Measurements from ENCODE around the gene WWP2. TPM values are rescaled to one million over a fixed set of nuclear protein-coding genes. Genes with fewer than 3 reads are reported as not detected.

Gene WWP2
- total and polyA plus RNA-seq, 2 experiments from 2014 or later = 19.9 to 23.1 TPM

DNA sequence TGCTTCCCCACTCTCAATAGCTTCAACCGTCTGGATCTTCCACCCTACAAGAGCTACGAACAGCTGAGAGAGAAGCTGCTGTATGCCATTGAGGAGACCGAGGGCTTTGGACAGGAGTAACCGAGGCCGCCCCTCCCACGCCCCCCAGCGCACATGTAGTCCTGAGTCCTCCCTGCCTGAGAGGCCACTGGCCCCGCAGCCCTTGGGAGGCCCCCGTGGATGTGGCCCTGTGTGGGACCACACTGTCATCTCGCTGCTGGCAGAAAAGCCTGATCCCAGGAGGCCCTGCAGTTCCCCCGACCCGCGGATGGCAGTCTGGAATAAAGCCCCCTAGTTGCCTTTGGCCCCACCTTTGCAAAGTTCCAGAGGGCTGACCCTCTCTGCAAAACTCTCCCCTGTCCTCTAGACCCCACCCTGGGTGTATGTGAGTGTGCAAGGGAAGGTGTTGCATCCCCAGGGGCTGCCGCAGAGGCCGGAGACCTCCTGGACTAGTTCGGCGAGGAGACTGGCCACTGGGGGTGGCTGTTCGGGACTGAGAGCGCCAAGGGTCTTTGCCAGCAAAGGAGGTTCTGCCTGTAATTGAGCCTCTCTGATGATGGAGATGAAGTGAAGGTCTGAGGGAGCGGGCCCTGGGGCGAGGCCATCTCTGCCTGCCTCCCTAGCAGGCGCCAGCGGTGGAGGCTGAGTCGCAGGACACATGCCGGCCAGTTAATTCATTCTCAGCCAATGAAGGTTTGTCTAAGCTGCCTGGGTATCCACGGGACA, 177.9 kb downstream of the WWP2 start:
- DNase-seq (ENCODE audit: low spot score) = no peak
- TF ChIP-seq, protein P1, sequence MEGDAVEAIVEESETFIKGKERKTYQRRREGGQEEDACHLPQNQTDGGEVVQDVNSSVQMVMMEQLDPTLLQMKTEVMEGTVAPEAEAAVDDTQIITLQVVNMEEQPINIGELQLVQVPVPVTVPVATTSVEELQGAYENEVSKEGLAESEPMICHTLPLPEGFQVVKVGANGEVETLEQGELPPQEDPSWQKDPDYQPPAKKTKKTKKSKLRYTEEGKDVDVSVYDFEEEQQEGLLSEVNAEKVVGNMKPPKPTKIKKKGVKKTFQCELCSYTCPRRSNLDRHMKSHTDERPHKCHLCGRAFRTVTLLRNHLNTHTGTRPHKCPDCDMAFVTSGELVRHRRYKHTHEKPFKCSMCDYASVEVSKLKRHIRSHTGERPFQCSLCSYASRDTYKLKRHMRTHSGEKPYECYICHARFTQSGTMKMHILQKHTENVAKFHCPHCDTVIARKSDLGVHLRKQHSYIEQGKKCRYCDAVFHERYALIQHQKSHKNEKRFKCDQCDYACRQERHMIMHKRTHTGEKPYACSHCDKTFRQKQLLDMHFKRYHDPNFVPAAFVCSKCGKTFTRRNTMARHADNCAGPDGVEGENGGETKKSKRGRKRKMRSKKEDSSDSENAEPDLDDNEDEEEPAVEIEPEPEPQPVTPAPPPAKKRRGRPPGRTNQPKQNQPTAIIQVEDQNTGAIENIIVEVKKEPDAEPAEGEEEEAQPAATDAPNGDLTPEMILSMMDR (IDR thresholded peaks at IDR 0.05; ENCODE audit: poor library complexity) = no peak
- TF ChIP-seq EZH2phosphoT487 (IDR thresholded peaks at IDR 0.05; ENCODE audit: low read depth, severe bottlenecking, unreplicated experiment) = no peak
- Histone ChIP-seq H3K9me2 (replicated peaks; ENCODE audit: insufficient read depth) (no peaks in the 10 kb centered on the region), H3K36me3 (replicated peaks; ENCODE audit: insufficient read depth, low read depth) (no peaks in the 10 kb centered on the region), H3K9me3 (ENCODE audit: low read depth) (no peaks in the 10 kb centered on the region), H3K27ac (no peak overlapping the region), H4K20me1 (ENCODE audit: insufficient read depth, poor library complexity, severe bottlenecking) (no peaks in the 10 kb centered on the region), H3K79me2 (no peaks in the 10 kb centered on the region), H3K27me3 (no peaks in the 10 kb centered on the region), H3K4me3 (no peak overlapping the region), H3K4me2 (no peak overlapping the region), H3K4me1 (ENCODE audit: insufficient read depth) (peaks cover 4% of the 10 kb centered on the region), H2AFZ (no peak overlapping the region)
- WGBS (ENCODE audit: low lambda C conversion rate, missing lambda C conversion rate) = 96% methylated on average over 26 of the region's 26 CpGs

DNA sequence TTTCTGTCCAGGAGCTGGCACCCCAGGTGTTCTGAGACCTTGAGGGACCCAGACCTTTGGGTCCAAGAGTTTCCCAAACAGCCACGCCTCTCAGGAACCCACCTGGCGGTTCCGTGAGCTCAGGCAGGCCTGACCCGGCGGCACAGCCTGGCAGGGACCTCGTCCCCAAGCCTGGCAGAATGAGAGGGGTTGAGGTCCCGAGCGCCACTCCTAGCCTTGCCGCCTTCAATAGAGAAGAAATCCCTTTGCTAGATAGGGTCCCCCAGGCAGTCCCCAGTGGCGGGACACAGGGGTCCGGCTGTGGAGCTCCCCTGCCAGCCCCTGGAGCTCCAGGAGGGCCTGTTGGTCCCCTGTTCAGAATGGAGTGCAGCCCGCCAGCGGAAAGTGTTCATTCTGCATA, 178.5 kb downstream of the WWP2 start:
- TF ChIP-seq, protein P1 (IDR thresholded peaks at IDR 0.05; ENCODE audit: poor library complexity) = no peak
- TF ChIP-seq EZH2 (IDR thresholded peaks at IDR 0.05; ENCODE audit: borderline replicate concordance) = no peak
- TF ChIP-seq EZH2phosphoT487 (IDR thresholded peaks at IDR 0.05; ENCODE audit: low read depth, severe bottlenecking, unreplicated experiment) = no peak
- no peak overlapping the region for H3K4me3 ChIP-seq
- DNase-seq (ENCODE audit: low spot score) = no peak
- no peaks in the 10 kb centered on the region for H3K27me3 ChIP-seq
- no peak overlapping the region for H3K4me2 ChIP-seq
- no peaks in the 10 kb centered on the region for H3K9me3 ChIP-seq (ENCODE audit: low read depth)
- H3K9me2 ChIP-seq (replicated peaks; ENCODE audit: insufficient read depth) = no peaks in the 10 kb centered on the region
- no peak overlapping the region for H3K27ac ChIP-seq
- no peaks in the 10 kb centered on the region for H4K20me1 ChIP-seq (ENCODE audit: insufficient read depth, poor library complexity, severe bottlenecking)
- H3K36me3 ChIP-seq (replicated peaks; ENCODE audit: insufficient read depth, low read depth) = no peaks in the 10 kb centered on the region
- no peaks in the 10 kb centered on the region for H3K79me2 ChIP-seq
- no peak overlapping the region for H2AFZ ChIP-seq
- WGBS (ENCODE audit: low lambda C conversion rate, missing lambda C conversion rate) = 98% methylated on average over 13 of the region's 13 CpGs
- peaks cover 4% of the 10 kb centered on the region for H3K4me1 ChIP-seq (ENCODE audit: insufficient read depth)

GRCh38 chr16:69941251-69942098, 179.3 kb downstream of the WWP2 start:
- 89% methylated on average over 28 of the region's 28 CpGs for WGBS (ENCODE audit: low lambda C conversion rate, missing lambda C conversion rate)
- no peaks in the 10 kb centered on the region for H3K36me3 ChIP-seq (replicated peaks; ENCODE audit: insufficient read depth, low read depth)

DNA sequence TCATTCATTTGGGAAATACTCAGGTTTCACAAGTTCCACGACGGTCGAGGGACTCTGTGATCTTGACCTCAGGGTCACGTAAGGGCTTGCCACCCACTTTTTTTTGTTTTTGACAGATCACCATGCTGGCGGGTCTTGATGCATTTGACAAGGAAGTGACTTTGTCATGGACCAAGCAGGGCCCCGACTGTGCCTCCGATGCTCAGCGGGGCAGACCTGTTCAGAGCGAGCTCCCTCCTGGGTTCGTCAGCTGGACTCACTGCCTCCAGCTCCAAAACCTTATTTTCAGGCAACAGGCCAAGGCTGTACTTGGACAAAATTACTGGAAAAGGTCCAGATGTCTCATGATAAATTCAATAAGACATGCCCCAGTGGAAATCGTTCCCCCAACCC, 180.0 kb downstream of the WWP2 start:
- Histone ChIP-seq H3K4me1 (ENCODE audit: insufficient read depth) (peaks cover 4% of the 10 kb centered on the region), H3K27ac (no peak overlapping the region), H3K9me3 (ENCODE audit: low read depth) (no peaks in the 10 kb centered on the region), H4K20me1 (ENCODE audit: insufficient read depth, poor library complexity, severe bottlenecking) (no peaks in the 10 kb centered on the region), H3K36me3 (replicated peaks; ENCODE audit: insufficient read depth, low read depth) (no peaks in the 10 kb centered on the region), H3K4me3 (no peak overlapping the region), H3K27me3 (no peaks in the 10 kb centered on the region), H3K9me2 (replicated peaks; ENCODE audit: insufficient read depth) (no peaks in the 10 kb centered on the region), H3K4me2 (no peak overlapping the region), H2AFZ (no peak overlapping the region), H3K79me2 (no peaks in the 10 kb centered on the region)
- 81% methylated on average over 11 of the region's 11 CpGs for WGBS (ENCODE audit: low lambda C conversion rate, missing lambda C conversion rate)
- no peak for TF ChIP-seq EZH2phosphoT487 (IDR thresholded peaks at IDR 0.05; ENCODE audit: low read depth, severe bottlenecking, unreplicated experiment)
- no peak for TF ChIP-seq EZH2 (IDR thresholded peaks at IDR 0.05; ENCODE audit: borderline replicate concordance)
- TF ChIP-seq, protein P1 (IDR thresholded peaks at IDR 0.05; ENCODE audit: poor library complexity) = no peak
- DNase-seq (ENCODE audit: low spot score) = no peak

More at GRCh38 chr16:69941251-69942098, 179.3 kb downstream of the WWP2 start:
- no peak overlapping the region for H2AFZ ChIP-seq
- DNase-seq (ENCODE audit: low spot score) = no peak
- TF ChIP-seq EZH2phosphoT487 (IDR thresholded peaks at IDR 0.05; ENCODE audit: low read depth, severe bottlenecking, unreplicated experiment) = no peak
- no peak overlapping the region for H3K4me3 ChIP-seq
- no peaks in the 10 kb centered on the region for H4K20me1 ChIP-seq (ENCODE audit: insufficient read depth, poor library complexity, severe bottlenecking)
- H3K27ac ChIP-seq = no peak overlapping the region
- no peaks in the 10 kb centered on the region for H3K27me3 ChIP-seq
- no peaks in the 10 kb centered on the region for H3K79me2 ChIP-seq
- H3K4me1 ChIP-seq (ENCODE audit: insufficient read depth) = peaks cover 4% of the 10 kb centered on the region
- H3K9me3 ChIP-seq (ENCODE audit: low read depth) = no peaks in the 10 kb centered on the region
- no peak overlapping the region for H3K4me2 ChIP-seq
- H3K9me2 ChIP-seq (replicated peaks; ENCODE audit: insufficient read depth) = no peaks in the 10 kb centered on the region
